HG03064 (cell line): Measurements from ENCODE around the gene FCGR3A.
"Not testable (repeated sequence)": the region's sequence is repeated elsewhere in the genome, so short reads cannot be mapped to it uniquely, and the experiment has no call there.

Experiments
- ATAC-seq: cut with Tn5 transposase; IDR thresholded peaks from one replicate; pipeline ENCODE4 v1.9.1; 2021; ENCODE audit warnings: low read depth; ENCODE audit not compliant: unreplicated experiment

Gene FCGR3A

DNA sequence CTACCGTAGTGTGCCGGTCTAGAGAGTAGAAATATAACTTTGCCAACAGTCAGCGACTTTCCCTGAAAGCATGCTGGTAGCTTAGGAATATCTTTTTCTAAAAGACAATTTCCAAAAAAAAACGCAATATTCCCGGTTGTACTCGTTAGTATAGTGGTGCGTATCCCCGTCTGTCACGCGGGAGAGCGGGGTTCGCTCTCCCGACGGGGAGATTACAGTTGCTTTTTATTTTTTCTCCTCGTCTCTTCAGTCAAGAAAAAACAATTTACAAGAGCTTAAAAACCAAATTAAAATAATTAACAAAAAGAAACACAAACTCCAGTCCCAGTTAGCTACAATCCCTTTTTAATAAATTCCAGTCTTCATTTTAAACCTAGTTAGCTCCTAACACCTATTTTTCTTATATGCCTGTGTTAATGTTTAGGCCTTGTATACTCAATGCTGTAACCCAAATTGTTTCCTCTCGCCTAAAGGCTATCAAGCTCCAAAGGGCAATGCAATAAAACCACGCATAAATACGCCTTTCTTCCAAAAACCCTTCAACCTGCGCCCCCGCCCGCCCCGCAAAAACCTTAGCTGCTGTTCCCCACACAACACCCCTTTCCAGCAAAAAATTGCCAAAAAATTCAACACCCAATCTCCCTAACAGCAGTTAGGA is 17.5 kb downstream of the FCGR3A start:
- ATAC-seq = no peak

DNA sequence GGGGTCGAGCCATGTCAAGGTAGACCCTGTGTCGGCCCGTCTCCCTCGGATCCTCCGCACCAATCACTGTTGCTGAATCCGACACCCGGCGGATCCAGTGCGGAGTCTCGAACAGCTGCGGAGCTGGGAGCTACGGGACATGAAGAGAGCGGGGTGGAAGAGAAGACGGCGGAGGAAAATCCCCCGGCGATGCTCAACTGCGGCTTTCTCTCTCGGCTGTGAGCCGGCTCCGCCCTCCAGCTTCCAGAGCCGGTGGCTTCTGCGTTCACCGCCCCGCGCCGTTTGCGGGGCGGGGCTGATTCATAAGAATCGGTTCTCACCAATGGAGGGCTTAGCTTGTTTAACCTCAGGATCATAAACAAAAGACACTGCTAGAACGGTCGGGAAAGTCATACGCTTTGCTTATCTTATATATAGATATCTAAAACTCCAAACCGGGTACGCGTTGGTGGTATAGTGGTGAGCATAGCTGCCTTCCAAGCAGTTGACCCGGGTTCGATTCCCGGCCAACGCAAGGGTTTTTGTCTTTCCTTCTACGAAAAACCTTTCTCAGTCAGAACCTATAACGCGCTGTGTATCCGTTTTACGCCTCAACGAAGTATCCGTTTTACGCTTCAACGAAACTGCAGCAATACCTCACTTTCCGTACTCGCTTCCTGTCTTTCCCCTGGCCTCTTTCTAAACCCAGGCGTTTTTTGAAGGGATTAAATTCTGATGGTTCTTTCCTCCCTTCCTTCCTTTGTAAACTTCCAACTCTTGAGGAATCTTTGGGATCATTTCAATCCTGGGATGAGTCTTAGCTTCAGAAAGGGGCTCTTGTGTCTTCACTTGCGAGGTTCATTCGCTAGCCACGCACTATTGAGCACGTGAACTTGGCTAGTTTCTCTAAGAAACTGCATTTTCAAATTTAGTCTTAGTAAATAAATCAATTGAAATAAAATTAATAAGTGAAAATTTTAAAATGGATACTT is 18.7 kb downstream of the FCGR3A start:
- peak; percentile 61 for ATAC-seq

GRCh38 chr1:161530158-161530557 is 19.5 kb downstream of the FCGR3A start:
- not testable (repeated sequence) for ATAC-seq

DNA sequence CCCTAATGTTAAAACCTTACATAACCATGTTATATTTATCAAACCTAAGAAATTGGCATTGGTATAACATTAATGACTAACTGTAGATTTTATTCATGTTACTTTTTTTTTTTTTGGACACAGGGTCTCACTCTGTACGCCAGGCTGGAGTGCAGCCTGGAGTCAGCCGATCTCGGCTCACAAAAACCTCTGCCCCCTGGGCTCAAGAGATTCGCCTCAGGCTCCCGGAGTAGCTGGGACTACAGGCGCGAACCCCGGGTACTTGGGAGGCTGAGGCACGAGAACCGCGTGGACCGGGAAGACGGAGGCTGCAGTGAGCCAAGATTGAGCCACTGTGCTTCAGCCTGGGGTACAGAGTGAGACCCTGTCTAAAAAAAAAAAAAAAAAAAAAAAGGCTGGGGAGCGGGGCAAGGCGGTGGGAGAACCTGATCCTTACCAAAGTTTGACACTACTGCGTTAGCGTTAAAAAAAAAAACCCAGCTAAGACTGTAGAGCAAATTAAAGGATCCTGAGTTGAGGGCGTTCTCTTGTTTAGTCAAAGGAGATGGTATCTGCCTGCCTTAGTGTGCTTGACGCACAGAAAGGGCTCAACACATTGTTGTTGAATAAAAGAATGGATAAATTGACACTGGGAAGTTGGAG is 20.0 kb downstream of the FCGR3A start:
- not testable (repeated sequence) for ATAC-seq

DNA sequence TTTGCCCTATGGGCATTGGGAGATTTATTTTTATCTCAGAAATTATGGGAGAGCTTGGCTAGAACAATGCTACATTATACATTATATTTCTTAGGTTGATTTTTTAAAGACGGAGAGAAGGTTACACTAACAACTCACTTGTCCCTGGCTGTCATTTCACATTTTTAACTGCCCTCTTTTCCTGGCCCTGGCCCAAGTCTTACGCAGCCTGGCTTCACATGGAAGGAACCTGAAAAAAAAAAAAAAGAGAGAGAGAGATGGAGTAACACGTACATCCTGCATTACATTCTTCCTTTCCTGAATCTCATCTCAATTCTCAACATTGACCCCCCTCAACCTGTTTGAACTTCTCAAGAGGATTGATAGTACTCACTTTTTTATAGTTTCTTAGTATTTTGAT is 21.1 kb downstream of the FCGR3A start:
- not testable (repeated sequence) for ATAC-seq

GRCh38 chr1:161525918-161526317 is 23.7 kb downstream of the FCGR3A start:
- ATAC-seq = not testable (repeated sequence)

DNA sequence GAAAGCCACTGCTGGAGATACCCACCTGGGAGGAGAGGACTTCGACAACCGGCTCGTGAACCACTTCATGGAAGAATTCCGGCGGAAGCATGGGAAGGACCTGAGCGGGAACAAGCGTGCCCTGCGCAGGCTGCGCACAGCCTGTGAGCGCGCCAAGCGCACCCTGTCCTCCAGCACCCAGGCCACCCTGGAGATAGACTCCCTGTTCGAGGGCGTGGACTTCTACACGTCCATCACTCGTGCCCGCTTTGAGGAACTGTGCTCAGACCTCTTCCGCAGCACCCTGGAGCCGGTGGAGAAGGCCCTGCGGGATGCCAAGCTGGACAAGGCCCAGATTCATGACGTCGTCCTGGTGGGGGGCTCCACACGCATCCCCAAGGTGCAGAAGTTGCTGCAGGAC is 24.3 kb downstream of the FCGR3A start:
- ATAC-seq = not testable (repeated sequence)

DNA sequence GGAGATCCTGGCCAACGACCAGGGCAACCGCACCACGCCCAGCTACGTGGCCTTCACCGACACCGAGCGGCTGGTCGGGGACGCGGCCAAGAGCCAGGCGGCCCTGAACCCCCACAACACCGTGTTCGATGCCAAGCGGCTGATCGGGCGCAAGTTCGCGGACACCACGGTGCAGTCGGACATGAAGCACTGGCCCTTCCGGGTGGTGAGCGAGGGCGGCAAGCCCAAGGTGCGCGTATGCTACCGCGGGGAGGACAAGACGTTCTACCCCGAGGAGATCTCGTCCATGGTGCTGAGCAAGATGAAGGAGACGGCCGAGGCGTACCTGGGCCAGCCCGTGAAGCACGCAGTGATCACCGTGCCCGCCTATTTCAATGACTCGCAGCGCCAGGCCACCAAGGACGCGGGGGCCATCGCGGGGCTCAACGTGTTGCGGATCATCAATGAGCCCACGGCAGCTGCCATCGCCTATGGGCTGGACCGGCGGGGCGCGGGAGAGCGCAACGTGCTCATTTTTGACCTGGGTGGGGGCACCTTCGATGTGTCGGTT is 24.8 kb downstream of the FCGR3A start:
- peak; percentile 5 for ATAC-seq

DNA sequence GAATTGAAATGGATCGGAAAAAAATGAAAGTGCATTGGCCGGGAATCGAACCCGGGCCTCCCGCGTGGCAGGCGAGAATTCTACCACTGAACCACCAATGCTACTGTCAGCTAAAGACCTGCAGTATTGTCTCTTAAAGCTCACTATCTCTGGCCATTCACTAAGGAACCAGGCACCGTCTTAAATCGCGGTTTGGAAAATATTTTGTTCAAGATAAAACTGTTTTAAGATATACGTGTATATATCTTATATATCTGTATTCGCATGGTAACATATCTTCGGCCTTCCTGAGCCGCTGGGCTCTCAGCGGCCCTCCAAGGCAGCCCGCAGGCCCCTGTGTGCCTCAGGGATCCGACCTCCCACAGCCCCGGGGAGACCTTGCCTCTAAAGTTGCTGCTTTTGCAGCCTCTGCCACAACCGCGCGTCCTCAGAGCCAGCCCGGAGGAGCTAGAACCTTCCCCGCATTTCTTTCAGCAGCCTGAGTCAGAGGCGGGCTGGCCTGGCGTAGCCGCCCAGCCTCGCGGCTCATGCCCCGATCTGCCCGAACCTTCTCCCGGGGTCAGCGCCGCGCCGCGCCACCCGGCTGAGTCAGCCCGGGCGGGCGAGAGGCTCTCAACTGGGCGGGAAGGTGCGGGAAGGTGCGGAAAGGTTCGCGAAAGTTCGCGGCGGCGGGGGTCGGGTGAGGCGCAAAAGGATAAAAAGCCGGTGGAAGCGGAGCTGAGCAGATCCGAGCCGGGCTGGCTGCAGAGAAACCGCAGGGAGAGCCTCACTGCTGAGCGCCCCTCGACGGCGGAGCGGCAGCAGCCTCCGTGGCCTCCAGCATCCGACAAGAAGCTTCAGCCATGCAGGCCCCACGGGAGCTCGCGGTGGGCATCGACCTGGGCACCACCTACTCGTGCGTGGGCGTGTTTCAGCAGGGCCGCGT is 25.5 kb downstream of the FCGR3A start, which contains the start of gene HSPA6:
TSS of gene HSPA6 (plus strand) at position 724 of the 925 bp plus-strand sequence. CDS start at position 843, 119 bp downstream.
- ATAC-seq = peak; percentile 42

DNA sequence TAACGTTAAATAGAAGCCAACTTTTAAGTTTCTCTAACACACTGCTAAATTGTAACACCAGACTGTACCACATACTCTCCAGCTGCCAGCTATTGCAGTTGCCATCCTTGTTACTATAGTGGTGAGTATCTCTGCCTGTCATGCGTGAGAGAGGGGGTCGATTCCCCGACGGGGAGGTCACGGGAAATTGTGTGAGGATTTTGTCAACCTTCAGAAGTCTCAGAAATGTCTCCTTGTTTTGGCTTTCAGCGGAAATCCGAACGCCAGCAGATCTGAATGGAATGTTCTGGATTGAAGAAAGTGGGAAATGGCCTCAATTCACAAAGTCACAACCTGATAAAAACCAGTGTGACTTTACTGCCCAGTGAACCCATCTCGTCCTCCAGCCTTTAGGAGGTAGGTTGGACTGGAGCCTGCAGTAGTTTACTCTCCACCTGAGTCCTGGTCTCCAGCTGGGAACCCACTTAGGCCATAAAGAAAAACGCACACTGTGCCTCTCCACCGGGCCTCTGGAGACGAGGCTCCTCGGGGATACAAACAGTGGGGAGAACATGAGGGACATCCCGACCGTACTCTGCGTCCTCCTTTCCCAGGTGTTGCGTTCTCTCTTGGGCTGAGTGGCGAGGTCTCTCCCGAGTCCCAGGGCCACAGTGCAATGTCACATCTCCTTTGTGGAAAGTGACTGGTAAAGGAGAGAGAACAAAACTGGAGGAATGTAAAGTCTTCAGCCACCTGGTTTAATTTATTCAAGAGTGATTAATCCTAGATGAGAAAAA is 26.4 kb downstream of the FCGR3A start:
- not testable (repeated sequence) for ATAC-seq

DNA sequence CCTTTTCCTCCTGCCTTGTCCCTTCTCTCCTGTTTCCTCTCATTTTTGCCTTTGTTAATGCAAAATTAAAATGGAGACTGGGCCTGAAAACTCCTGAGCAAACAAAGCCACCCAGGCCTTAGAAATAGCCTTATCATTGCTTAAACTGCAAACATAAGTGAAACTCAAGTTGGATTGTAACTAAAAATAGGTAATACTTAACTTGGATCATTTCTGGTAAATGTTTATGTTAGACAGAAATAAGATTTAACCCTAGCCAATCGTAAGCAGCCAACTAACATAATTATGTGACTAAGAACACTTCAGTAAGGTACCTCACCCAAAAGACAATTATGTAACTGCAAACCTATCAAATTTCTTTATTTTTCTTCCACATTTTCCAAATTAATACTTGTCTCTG is 35.7 kb downstream of the FCGR3A start:
- not testable (repeated sequence) for ATAC-seq

GRCh38 chr1:161513448-161513780 is 36.2 kb downstream of the FCGR3A start:
- ATAC-seq = not testable (repeated sequence)

GRCh38 chr1:161512636-161513447 is 36.8 kb downstream of the FCGR3A start:
- not testable (repeated sequence) for ATAC-seq

DNA sequence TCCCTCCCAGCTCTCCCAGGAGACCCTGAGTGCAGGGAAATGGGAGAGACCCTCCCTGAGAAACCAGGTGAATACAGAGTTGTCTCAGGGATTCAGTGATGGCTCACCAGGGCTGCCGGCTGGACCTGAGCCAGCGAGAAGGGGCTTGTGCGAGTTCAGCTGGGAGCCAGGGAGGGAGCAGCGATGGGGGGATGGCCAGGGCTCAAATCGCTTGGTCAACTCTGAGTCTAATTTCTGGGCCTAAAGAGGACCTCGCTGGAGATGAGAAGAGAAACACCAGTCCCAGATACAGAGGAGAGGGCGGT is 37.9 kb downstream of the FCGR3A start:
- ATAC-seq = no peak

GRCh38 chr1:161511018-161511755 is 38.4 kb downstream of the FCGR3A start:
- ATAC-seq = no peak

- ATAC-seq = no peak
Measured at GRCh38 chr1:161510477-161510876, 39.1 kb downstream of the FCGR3A start.

DNA sequence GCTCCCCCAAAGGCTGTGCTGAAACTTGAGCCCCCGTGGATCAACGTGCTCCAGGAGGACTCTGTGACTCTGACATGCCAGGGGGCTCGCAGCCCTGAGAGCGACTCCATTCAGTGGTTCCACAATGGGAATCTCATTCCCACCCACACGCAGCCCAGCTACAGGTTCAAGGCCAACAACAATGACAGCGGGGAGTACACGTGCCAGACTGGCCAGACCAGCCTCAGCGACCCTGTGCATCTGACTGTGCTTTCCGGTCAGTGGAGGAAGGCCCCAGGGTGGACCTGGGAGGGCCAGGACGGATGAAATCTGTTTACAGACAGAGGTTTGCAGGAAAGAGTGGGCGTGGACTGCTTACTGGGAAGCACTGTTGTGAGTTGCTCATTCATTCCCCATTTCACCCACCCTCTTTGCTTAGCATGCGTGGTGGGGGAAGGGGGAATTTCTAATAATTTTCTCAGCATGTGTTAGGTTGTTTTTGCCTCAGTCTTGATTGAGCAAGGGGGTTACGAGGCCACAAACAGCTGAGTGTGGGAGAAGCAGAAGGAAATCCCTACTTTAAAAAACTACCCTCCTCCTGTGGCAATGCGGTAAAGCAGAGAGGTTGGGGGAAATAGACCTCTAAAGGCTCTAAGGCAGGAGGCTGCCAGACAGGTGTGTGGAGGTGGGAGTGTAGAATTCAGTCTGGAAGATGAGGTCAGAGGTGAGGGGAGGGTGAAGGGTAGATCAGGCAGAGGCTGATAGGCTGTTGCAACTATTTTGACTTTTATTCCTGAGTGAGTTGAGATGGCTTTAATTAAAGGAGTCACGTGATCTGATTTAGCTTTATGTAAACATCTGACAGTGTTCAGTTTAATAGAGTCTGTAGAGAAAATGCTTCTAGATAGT is 43.0 kb downstream of the FCGR3A start:
- no peak for ATAC-seq
